ENCODE data around the gene MYO1E. TPM values are rescaled to one million over a fixed set of nuclear protein-coding genes. Genes with fewer than 3 reads are reported as not detected.

The MYO1E gene
- 83.6 to 104 TPM (median 99.9 TPM) in 3 replicates for total RNA-seq (2021)
- percentile 69 among the genes with signal in this experiment for Bru-seq, nascent RNA
- long read RNA-seq, experiment 1, full-length matches to known transcripts, result 143 of 196 reads
- long read RNA-seq, experiment 1, partial matches to known transcripts, result 26 of 196 reads
- long read RNA-seq, experiment 1, other reads (novel, unspliced or antisense), result 27 of 196 reads
- long read RNA-seq, experiment 2, full-length matches to known transcripts, result 9 of 42 reads
- long read RNA-seq, experiment 2, partial matches to known transcripts, result 27 of 42 reads
- long read RNA-seq, experiment 2, other reads (novel, unspliced or antisense), result 6 of 42 reads
- long read RNA-seq, experiment 3, partial matches to known transcripts, result 2 of 4 reads
- long read RNA-seq, experiment 3, other reads (novel, unspliced or antisense), result 1 of 4 reads

- POLR2A ChIA-PET, result interaction anchor here (0.6 to 1.8 kb wide), 31 partner anchors 9 to 1148 kb away, joined by 3 to 34 read pairs (median 4); partner anchors contain the start of genes FAM81A and MINDY2
- no peaks in the 10 kb centered on the region for H3K36me3 Mint-ChIP-seq
- no peaks in the 10 kb centered on the region for H3K9me3 Mint-ChIP-seq
- DNase-seq (ENCODE audit: low spot score) (peak; percentile 91), ATAC-seq (peak; percentile 95)
- peaks cover 26% of the 10 kb centered on the region for H3K4me1 Mint-ChIP-seq
- peaks cover 26% of the 10 kb centered on the region for H3K27me3 Mint-ChIP-seq (ENCODE audit: low read depth)
- peak within 1 kb of the TSS; percentile 96 for H3K27ac Mint-ChIP-seq
- peak within 1 kb of the TSS; percentile 91 for H3K4me3 Mint-ChIP-seq
- CTCF ChIA-PET, result interaction anchor here (0.8 to 2.8 kb wide), 6 partner anchors 8 to 202 kb away, joined by 3 to 22 read pairs (median 4); no protein-coding TSS in a partner anchor
- TF ChIP-seq FOXK1 (CRISPR knock-in tag; IDR thresholded peaks at IDR 0.05), result peak; percentile 74; the same call in 1 of the 2 replicates
- no peak for TF ChIP-seq ZNF121 (CRISPR knock-in tag; IDR thresholded peaks at IDR 0.05)
- no peak for TF ChIP-seq IRF1 (CRISPR knock-in tag; IDR thresholded peaks at IDR 0.05)
- TF ChIP-seq USF1 (CRISPR knock-in tag; IDR thresholded peaks at IDR 0.05), result 0 out of 2 replicates have a peak, but pooled peaks have one; percentile 9
- TF ChIP-seq NFYB (CRISPR knock-in tag; conservative IDR thresholded peaks at IDR 0.05; ENCODE audit: low read depth), result peak; percentile 58
- TF ChIP-seq ARID4B (CRISPR knock-in tag; IDR thresholded peaks at IDR 0.05; ENCODE audit: borderline replicate concordance), result peak; percentile 68; the same call in 1 of the 2 replicates
- no peak for TF ChIP-seq PRRX2 (CRISPR knock-in tag; IDR thresholded peaks at IDR 0.05)
- no peak for TF ChIP-seq ZNF512 (CRISPR knock-in tag; IDR thresholded peaks at IDR 0.05; ENCODE audit: borderline replicate concordance)
- TF ChIP-seq MAX (CRISPR knock-in tag; IDR thresholded peaks at IDR 0.05), result peak; percentile 48; the same call in 1 of the 2 replicates
- 0 out of 2 replicates have a peak, but pooled peaks have one; percentile 31 for TF ChIP-seq NFATC4 (CRISPR knock-in tag; IDR thresholded peaks at IDR 0.05)
- no peak for TF ChIP-seq ESRRA (CRISPR knock-in tag; IDR thresholded peaks at IDR 0.05; ENCODE audit: borderline replicate concordance)
- TF ChIP-seq CTCF (IDR thresholded peaks at IDR 0.05), result no peak
- TF ChIP-seq ZNF416 (CRISPR knock-in tag; IDR thresholded peaks at IDR 0.05), result peak; percentile 59; the same call in 1 of the 2 replicates
- TF ChIP-seq TEAD1 (CRISPR knock-in tag; IDR thresholded peaks at IDR 0.05), result peak; percentile 87
- 0 out of 2 replicates have a peak, but pooled peaks have one; percentile 5 for TF ChIP-seq HMGA2 (CRISPR knock-in tag; IDR thresholded peaks at IDR 0.05)
- 0 out of 2 replicates have a peak, but pooled peaks have one; percentile 31 for TF ChIP-seq NR1H2 (CRISPR knock-in tag; IDR thresholded peaks at IDR 0.05)
- TF ChIP-seq CREM (CRISPR knock-in tag; IDR thresholded peaks at IDR 0.05), result 0 out of 2 replicates have a peak, but pooled peaks have one; percentile 32
- TF ChIP-seq NFE2L1 (CRISPR knock-in tag; IDR thresholded peaks at IDR 0.05), result 0 out of 2 replicates have a peak, but pooled peaks have one; percentile 33
- peak; percentile 35; the same call in 1 of the 2 replicates for TF ChIP-seq CBFB (CRISPR knock-in tag; IDR thresholded peaks at IDR 0.05; ENCODE audit: low read depth)
- no peak for TF ChIP-seq AFF4 (CRISPR knock-in tag; IDR thresholded peaks at IDR 0.05; ENCODE audit: borderline replicate concordance)
- TF ChIP-seq ZNF263 (CRISPR knock-in tag; IDR thresholded peaks at IDR 0.05; ENCODE audit: low read depth), result no peak
Measured at GRCh38 chr15:59372352-59373211, at the start of gene MYO1E. Gene MYO1E (minus strand): TSS chr15:59372871. CDS start chr15:59372500, 371 bp downstream.
